Gastroesophageal sphincter (tissue), 3 donors: Measurements from ENCODE around the gene ACSF3.

Source experiments
- CTCF ChIP-seq, 4 experiments: fragments of 200-600 bp in 2 of 4; fragments of 450-650 bp in 2 of 4; sonication (generic) in 1 of 4; IDR thresholded peaks; one replicate each; pipeline ENCODE4 v1.5.1; 2017 to 2019; ENCODE audit warnings: antibody characterized with exemption in 4 of 4, mild to moderate bottlenecking in 2 of 4, moderate library complexity in 2 of 4
- POLR2A ChIP-seq, 2 donors: fragments of 450-650 bp; IDR thresholded peaks; one replicate each; pipeline ENCODE4 v1.6.1; 2017; ENCODE audit warnings: antibody characterized with exemption in 2 of 2, mild to moderate bottlenecking in 2 of 2, moderate library complexity in 1 of 2
- POLR2AphosphoS5 ChIP-seq: sonication (generic); formaldehyde crosslinking; IDR thresholded peaks from one replicate; pipeline ENCODE4 v1.6.1; 2017; ENCODE audit warnings: antibody characterized with exemption

GRCh38 chr16:89122322-89122851 lies 28.7 kb downstream of the ACSF3 start:
- TF ChIP-seq CTCF (IDR thresholded peaks at IDR 0.05), result no peak
- TF ChIP-seq POLR2A (IDR thresholded peaks at IDR 0.05), result no peak
- TF ChIP-seq POLR2AphosphoS5, result no peak
